CD4-positive, alpha-beta T cell treated with Interferon alpha-2 for 1 hour (primary cell): ENCODE results near the gene CGB7.

ENCODE experiments used
- DNase-seq, 2 donors: peaks; one replicate each; pipeline ENCODE4 v3.0.0-alpha.2; 2020 to 2022

Gene CGB7

DNA sequence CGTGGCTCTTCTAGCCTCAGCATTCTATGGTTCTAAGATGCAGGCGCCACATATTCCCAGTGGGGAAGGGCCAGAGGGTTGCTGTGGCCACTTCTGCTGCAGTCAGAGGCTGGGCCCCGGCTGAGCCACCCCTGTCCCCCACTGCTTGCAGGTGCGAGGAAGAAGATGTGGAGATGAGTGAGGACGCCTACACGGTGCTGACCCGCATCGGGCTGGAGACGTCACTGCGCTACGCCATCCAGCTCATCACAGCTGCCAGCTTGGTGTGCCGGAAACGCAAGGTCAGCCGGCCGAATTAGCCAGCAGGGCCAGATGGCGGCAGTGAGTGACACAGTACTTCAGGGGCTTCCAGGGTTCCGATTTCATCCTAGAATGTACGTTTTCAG is 42.7 kb downstream of the CGB7 start:
- no peak for DNase-seq

DNA sequence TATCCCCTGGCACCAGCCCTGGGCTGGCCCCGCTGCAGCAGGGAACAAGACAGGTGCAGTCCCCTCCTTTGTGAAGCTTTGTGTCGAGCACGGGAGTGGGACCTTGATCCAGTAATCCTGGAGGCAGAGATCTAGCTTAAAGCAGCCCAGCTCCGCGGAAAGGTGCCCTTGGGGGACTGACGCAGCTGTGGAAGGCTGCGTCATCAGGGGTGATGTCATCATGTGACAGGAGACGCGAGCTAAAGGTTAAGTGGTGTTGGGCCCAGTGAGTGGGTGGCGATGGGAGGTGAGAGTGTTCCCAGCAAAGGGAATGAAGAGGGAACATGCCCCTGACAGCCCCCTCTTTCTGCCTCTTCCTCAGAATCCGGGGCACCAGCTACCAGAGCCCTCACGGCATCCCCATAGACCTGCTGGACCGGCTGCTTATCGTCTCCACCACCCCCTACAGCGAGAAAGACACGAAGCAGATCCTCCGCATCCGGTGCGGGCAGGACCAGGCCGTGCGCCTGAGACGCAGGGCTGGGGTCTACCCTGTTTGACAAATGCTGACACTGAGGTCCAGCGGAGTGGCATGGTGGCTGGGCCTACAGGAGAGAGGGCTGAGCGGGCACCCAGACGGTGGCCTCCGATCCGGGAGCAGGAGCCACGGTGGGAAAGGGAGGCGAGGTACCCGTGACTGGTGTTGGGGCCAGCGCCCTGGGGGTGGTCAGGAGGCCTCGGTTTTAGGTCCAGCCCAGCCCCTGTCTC is 43.3 kb downstream of the CGB7 start:
- no peak for DNase-seq

DNA sequence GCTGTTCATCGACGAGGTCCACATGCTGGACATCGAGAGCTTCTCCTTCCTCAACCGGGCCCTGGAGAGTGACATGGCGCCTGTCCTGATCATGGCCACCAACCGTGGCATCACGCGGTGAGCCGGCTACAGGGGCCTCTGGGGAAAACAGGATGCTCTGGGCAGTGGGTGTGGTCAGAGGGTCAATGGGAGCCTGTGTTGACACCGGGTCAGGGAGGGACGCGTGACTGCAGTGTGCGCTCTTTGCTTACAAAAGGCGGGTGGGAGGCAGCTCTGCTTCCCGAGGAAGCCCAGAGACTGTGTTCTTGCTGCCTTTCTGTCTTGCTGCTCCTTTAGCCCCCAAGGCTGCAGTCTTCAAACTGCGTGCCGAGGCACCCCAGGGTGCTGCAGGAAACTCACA is 46.4 kb downstream of the CGB7 start:
- DNase-seq, result no peak

DNA sequence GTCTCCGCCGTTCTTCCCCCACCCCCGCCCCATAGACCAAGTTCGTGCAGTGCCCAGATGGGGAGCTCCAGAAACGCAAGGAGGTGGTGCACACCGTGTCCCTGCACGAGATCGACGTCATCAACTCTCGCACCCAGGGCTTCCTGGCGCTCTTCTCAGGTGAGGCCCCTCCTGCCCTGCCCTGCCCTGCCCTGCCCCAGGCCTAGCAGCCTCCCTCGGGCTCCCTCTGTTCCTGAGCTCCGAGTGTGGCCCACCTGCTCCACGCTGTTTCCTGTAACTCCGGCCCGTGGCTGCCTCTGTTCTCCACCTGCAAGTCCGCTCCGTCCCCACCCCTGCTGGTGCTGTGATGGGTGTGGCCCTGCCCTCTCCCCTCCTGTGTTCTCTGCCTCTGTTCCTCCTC is 47.1 kb downstream of the CGB7 start:
- DNase-seq, result no peak

DNA sequence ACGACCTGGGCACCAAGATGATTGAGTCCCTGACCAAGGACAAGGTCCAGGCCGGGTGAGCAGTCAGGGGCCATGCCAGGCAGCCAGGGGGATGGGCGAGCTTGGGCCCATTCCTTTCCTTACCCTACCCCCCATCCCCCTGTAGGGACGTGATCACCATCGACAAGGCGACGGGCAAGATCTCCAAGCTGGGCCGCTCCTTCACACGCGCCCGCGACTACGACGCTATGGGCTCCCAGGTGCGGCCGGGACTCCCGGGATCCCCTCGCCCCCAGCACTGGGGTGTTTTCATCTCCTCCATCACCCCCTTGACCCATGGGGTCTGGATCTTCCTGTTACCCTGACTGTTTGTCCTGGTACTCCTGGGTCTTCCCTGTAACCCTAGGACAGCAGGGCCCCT is 47.7 kb downstream of the CGB7 start:
- DNase-seq, result no peak

DNA sequence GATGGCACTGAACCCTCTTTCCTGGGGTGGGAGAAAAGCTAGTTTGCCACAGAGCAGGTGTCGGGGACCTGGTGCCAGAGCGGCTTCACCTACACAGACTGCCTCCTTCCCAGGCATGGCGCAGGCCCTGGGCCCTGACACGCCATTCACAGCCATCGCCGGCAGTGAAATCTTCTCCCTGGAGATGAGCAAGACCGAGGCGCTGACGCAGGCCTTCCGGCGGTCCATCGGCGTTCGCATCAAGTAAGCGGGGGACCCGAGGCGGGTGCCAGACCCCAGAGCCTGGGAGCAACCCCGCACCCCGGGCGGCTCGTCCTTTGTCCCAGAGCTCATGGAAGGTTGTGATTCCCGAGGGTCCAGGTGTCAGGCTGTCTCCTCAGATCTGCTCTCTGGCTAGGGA is 50.6 kb downstream of the CGB7 start:
- DNase-seq, result no peak

DNA sequence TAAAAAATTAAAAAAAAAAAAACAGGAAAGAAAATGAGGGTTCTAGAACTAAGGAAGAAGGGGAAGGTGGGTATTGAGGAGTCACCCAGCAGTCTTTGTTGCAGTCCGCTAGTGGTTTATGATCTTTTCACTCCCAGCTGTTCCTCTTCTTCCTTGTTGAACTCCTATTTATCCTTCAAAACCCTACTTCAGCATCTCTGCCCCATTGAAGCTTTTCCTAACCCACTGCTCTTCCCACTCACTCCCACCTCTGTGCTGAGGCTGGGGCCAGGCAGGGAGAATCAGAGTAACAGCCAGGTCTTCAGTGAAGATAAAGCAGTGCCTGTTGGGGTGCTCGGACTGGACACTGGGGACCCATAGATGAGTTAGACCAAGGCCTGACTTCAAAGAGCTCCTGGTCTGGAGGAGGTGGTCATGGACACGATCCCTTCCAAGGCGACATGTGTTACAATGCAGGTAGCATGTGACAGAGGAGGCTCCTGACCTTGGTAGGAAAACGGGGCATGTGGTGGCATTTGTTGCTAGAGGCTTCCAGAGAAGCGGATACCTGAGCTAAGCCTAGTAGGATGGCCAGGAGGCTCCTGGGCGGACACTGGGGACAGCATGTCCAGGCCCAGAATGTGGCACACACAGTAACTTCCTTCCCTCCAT is 52.5 kb downstream of the CGB7 start:
- no peak for DNase-seq
